NB4 (cell line): ENCODE measurements around the gene RPTOR.

Source experiments
- DNase-seq: peaks from one replicate; pipeline ENCODE4 v3.0.0; 2010; ENCODE audit warnings: low read depth
- H3K4me3 ChIP-seq: one replicate; pipeline ENCODE4 v1.5.1; 2011; ENCODE audit warnings: mild to moderate bottlenecking, low read depth, low read length, moderate library complexity
- MYC ChIP-seq: IDR thresholded peaks from 2 replicates; pipeline ENCODE4 v1.6.1; 2011; ENCODE audit warnings: low read depth, low read length
- POLR2A ChIP-seq: IDR thresholded peaks from 2 replicates; pipeline ENCODE4 v1.6.1; 2011; ENCODE audit warnings: mild to moderate bottlenecking; ENCODE audit not compliant: insufficient read length; ENCODE audit errors: extremely low read depth
- TF ChIP-seq, protein P1 (sequence below): IDR thresholded peaks from 2 replicates; pipeline ENCODE4 v1.6.1; 2011; ENCODE audit warnings: low read depth, low read length
- TF ChIP-seq, protein P2 (sequence below): IDR thresholded peaks from one replicate; pipeline ENCODE4 v1.5.1; 2012; ENCODE audit warnings: low read depth, low read length

RPTOR gene

DNA sequence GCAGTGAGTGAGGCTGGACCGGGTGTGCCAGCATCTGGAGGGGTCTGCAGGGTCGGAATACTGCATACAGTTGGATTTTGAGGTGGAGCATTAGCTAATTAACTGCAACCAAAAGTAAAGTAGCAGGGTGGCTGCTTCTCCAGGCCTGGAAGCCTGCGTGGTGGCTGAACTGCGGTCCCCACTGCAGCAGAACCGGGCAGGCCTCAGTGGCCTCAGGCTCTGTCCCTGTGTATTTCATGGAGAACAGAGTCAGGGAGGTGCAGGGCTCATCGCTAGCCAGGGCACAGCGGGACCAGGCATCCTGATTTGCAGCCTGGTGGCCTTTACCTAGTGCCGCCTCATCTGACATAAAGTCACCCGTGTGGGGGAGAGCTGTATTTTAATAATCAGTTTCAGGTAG lies 131.9 kb downstream of the RPTOR start:
- TF ChIP-seq, protein P1, sequence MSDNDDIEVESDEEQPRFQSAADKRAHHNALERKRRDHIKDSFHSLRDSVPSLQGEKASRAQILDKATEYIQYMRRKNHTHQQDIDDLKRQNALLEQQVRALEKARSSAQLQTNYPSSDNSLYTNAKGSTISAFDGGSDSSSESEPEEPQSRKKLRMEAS: no peak
- TF ChIP-seq, protein P2, sequence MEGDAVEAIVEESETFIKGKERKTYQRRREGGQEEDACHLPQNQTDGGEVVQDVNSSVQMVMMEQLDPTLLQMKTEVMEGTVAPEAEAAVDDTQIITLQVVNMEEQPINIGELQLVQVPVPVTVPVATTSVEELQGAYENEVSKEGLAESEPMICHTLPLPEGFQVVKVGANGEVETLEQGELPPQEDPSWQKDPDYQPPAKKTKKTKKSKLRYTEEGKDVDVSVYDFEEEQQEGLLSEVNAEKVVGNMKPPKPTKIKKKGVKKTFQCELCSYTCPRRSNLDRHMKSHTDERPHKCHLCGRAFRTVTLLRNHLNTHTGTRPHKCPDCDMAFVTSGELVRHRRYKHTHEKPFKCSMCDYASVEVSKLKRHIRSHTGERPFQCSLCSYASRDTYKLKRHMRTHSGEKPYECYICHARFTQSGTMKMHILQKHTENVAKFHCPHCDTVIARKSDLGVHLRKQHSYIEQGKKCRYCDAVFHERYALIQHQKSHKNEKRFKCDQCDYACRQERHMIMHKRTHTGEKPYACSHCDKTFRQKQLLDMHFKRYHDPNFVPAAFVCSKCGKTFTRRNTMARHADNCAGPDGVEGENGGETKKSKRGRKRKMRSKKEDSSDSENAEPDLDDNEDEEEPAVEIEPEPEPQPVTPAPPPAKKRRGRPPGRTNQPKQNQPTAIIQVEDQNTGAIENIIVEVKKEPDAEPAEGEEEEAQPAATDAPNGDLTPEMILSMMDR: no peak
- TF ChIP-seq POLR2A: no peak
- TF ChIP-seq MYC: no peak

DNA sequence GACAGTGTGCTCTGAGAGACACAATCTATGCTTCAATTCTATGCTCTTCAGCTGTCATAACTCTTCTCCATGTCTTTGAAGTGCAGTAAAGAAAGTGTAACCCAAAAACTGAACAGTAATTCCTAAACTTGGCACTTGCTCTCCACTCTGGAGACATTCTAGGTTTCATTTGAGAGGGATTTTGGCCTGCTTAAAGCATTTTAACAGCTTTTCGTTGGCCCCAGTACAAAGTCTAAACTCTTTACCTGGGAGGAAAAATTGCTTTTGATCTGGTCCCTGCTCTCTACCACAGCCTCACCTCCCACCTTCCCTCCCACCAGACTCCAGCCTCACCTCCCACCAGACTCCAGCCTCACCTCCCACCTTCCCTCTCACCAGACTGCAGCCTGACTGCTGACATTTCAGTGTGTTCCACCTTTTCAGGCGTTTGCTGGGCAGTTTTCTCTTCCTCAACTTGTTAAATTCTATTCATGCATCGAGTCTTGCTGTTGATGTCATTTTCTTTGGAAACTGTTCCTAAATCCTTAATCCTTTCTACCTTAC lies 132.6 kb downstream of the RPTOR start:
- no peak for DNase-seq
- TF ChIP-seq MYC (no peak), POLR2A (no peak)
- TF ChIP-seq, protein P2: no peak
- TF ChIP-seq, protein P1: no peak
- H3K4me3 ChIP-seq: no peak overlapping the region

More for the DNA sequence above, 131.9 kb downstream of the RPTOR start:
- H3K4me3 ChIP-seq: no peak overlapping the region
- DNase-seq: no peak

DNA sequence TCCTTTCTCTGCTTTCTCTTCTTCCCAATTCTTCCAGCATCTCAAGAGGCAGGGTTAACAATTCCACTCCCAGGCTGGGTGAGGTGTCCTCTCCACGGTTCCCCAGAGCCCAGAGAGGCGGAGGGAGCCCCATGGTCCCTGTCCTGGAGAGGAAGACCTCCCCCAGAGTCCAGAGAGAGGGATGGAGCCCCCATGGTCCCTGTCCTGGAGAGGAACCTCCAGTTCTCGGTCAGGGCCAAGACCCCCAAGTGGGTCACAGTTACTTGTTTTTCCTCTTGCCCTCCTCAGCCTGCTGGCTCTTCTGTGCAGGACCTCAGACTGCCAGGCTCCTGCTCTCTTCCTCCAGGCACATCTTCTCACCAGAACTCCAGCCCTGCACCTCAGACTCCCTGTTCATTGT lies 135.2 kb downstream of the RPTOR start:
- no peak for DNase-seq
- H3K4me3 ChIP-seq: no peak overlapping the region
- TF ChIP-seq MYC: no peak
- TF ChIP-seq POLR2A: no peak
- TF ChIP-seq, protein P2: no peak
- TF ChIP-seq, protein P1: no peak

DNA sequence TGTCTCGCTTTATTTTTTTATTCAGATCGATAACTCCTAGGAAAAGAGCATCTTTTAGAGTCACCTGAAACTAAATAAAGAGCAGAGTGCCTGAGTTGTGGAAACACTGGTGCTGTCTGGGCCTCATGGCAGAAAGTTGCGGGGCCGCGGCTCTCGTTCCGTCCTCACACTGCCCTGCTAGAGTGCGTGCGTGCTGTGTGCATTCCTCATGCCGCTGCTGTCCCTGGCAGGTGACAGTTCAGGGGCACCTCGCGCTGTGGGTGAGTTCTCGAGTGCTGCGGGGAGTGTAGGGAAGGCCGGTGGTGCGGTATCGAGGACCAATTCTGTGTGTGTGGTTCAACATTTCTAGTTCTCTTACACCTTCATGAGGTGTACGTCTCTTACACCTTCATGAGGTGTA lies 136.6 kb downstream of the RPTOR start:
- TF ChIP-seq MYC: no peak
- DNase-seq: no peak
- no peak overlapping the region for H3K4me3 ChIP-seq

DNA sequence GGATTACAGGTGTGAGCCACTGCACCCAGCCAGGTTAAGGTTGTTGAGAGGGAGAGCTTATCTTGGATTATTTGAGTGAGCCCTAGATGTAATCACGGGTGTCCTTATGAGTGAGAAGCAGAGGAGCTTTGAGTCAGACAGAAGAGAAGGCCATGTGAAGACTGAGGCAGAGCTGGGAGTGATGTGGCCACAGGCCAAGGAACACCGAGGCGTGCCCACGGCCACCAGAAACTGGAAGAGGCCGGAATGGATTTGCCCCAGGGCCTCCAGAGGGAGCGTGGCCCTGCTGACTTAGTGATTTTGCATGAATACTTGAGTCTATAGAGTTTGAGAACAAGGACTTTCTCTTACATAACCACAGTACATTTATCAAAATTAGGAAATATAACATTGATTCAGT lies 137.7 kb downstream of the RPTOR start:
- TF ChIP-seq, protein P2: no peak
- TF ChIP-seq, protein P1: no peak
- TF ChIP-seq MYC (no peak), POLR2A (no peak)
- DNase-seq: no peak
- no peak overlapping the region for H3K4me3 ChIP-seq

DNA sequence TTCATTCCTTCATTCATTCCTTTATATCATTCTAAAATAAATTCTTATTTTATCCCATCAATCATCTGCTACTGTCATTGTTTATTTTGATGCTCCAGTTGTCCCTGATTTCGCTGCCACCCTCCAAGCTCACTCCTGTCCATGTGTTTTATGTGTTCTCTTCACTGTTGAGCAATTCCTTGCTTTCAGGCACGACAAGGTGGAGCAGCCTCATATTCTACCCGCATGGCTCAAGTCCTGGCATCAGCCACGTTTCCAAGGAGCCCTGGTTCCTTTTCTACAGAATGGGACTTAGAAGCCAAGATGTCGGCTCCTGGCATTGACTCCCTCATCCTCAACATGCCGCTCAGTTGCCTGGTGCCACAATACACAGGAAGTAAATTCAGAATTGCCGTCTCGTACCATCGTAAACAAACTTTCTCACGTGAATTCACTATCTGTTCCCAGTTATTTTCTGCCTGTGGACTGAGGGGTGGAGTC lies 139.0 kb downstream of the RPTOR start:
- H3K4me3 ChIP-seq: no peak overlapping the region
- no peak for DNase-seq
- TF ChIP-seq, protein P1: no peak
- TF ChIP-seq POLR2A: no peak
- TF ChIP-seq MYC: no peak
- TF ChIP-seq, protein P2: no peak
